Fibroblast of peridontal ligament (primary cell): ENCODE data around the gene KLC1.

Experiments
- DNase-seq: peaks from one replicate; pipeline ENCODE4 v3.0.0-alpha.2; 2010; ENCODE audit errors: extremely low read depth

Gene KLC1

GRCh38 chr14:103657471-103657870, 28.5 kb downstream of the KLC1 start:
- DNase-seq, result peak; percentile 82

- no peak for DNase-seq
Measured at GRCh38 chr14:103659631-103660030, 30.6 kb downstream of the KLC1 start.

- DNase-seq, result no peak
Measured at GRCh38 chr14:103662029-103662428, 33.0 kb downstream of the KLC1 start.

- no peak for DNase-seq
Measured at GRCh38 chr14:103662591-103662990, 33.6 kb downstream of the KLC1 start.

- DNase-seq, result no peak
Measured at GRCh38 chr14:103663506-103663905, 34.5 kb downstream of the KLC1 start.

- DNase-seq, result no peak
Measured at GRCh38 chr14:103667671-103668070, 38.7 kb downstream of the KLC1 start.

- DNase-seq, result no peak
Measured at GRCh38 chr14:103668117-103668516, 39.1 kb downstream of the KLC1 start.

- no peak for DNase-seq
Measured at GRCh38 chr14:103669370-103669769, 40.4 kb downstream of the KLC1 start.

GRCh38 chr14:103671911-103672310, 42.9 kb downstream of the KLC1 start:
- DNase-seq, result no peak

GRCh38 chr14:103675957-103676356, 46.9 kb downstream of the KLC1 start:
- no peak for DNase-seq

- DNase-seq, result no peak
Measured at GRCh38 chr14:103676881-103677675, 48.1 kb downstream of the KLC1 start.

- DNase-seq, result peak; percentile 18
Measured at GRCh38 chr14:103679351-103679750, 50.3 kb downstream of the KLC1 start.

GRCh38 chr14:103680491-103681231, 51.6 kb downstream of the KLC1 start:
- DNase-seq, result no peak

- no peak for DNase-seq
Measured at GRCh38 chr14:103683139-103683538, 54.1 kb downstream of the KLC1 start.

GRCh38 chr14:103684471-103684870, 55.5 kb downstream of the KLC1 start:
- no peak for DNase-seq

GRCh38 chr14:103684871-103685270, 55.9 kb downstream of the KLC1 start:
- DNase-seq, result no peak

- no peak for DNase-seq
Measured at GRCh38 chr14:103685276-103686211, 56.5 kb downstream of the KLC1 start.

- DNase-seq, result no peak
Measured at GRCh38 chr14:103686831-103687485, 57.9 kb downstream of the KLC1 start.

GRCh38 chr14:103687712-103688111, 58.7 kb downstream of the KLC1 start:
- DNase-seq, result no peak

GRCh38 chr14:103688441-103688840, 59.4 kb downstream of the KLC1 start:
- DNase-seq, result no peak
